OCI-LY7 (cell line): Measurements from ENCODE around the gene TACC3. TPM values are rescaled to one million over a fixed set of nuclear protein-coding genes. Genes with fewer than 3 reads are reported as not detected.

ENCODE experiments used
- BruUV-seq: library from RNA; stranded (reverse); fragments of 400-500 nt; replicated peaks from 2 replicates; lab custom pipeline; 2021; lab: Mats Ljungman, UMichigan
- CTCF ChIA-PET: fragments of 300-600 bp; sonication (Branson Sonifier 250); formaldehyde crosslinking; loops from one replicate; lab custom pipeline; 2022; ENCODE audit warnings: antibody characterized with exemption; ENCODE audit not compliant: unreplicated experiment; lab: Charles Lee
- POLR2A ChIA-PET: fragments of 300-600 bp; sonication (Branson Sonifier 250); formaldehyde crosslinking; loops from one replicate; lab custom pipeline; 2022; ENCODE audit warnings: antibody characterized with exemption; lab: Charles Lee
- DNase-seq: peaks from one replicate; pipeline ENCODE4 v3.0.0-alpha.2; 2015; ENCODE audit warnings: low spot score
- H2AFZ ChIP-seq: fragments of 200-600 bp; sonication (generic), shearing (Covaris generic); 2 replicates; pipeline ENCODE4 v1.6.1; 2014; ENCODE audit warnings: mild to moderate bottlenecking, antibody characterized with exemption, low read length, moderate library complexity
- H3K27ac ChIP-seq: fragments of 200-600 bp; sonication (generic); 2 replicates; pipeline ENCODE4 v1.5.1; 2014; ENCODE audit warnings: mixed run types, low read depth, mild to moderate bottlenecking, moderate library complexity, low read length, inconsistent platforms; ENCODE audit not compliant: poor library complexity, severe bottlenecking
- H3K36me3 ChIP-seq: fragments of 200-600 bp; sonication (generic); 2 replicates; pipeline ENCODE4 v1.6.1; 2014; ENCODE audit warnings: mild to moderate bottlenecking, antibody characterized with exemption, low read length, moderate library complexity, mixed read lengths; ENCODE audit not compliant: insufficient read depth
- H3K4me1 ChIP-seq: fragments of 200-600 bp; sonication (generic); 2 replicates; pipeline ENCODE4 v1.5.1; 2014; ENCODE audit warnings: mild to moderate bottlenecking, low read length; ENCODE audit not compliant: insufficient read depth, poor library complexity, severe bottlenecking
- H3K4me2 ChIP-seq: fragments of 200-600 bp; sonication (generic); 2 replicates; pipeline ENCODE4 v1.6.1; 2014; ENCODE audit warnings: mild to moderate bottlenecking, low read length
- H3K4me3 ChIP-seq: fragments of 200-600 bp; sonication (generic); 2 replicates; pipeline ENCODE4 v1.5.1; 2014; ENCODE audit warnings: mild to moderate bottlenecking, low read depth, low read length; ENCODE audit not compliant: poor library complexity, severe bottlenecking
- H3K79me2 ChIP-seq: fragments of 200-600 bp; sonication (generic); 2 replicates; pipeline ENCODE4 v1.6.1; 2016; ENCODE audit warnings: low read depth, mild to moderate bottlenecking, low read length, moderate library complexity, mixed read lengths; ENCODE audit not compliant: insufficient read depth
- H3K9me2 ChIP-seq: fragments of 200-600 bp; sonication (generic); 2 replicates; pipeline ENCODE4 v1.6.1; 2016; ENCODE audit warnings: mild to moderate bottlenecking, low read length, mixed read lengths; ENCODE audit not compliant: insufficient read depth
- H3K9me3 ChIP-seq: fragments of 200-600 bp; sonication (generic); 2 replicates; pipeline ENCODE4 v1.6.1; 2014; ENCODE audit warnings: mild to moderate bottlenecking, mixed run types, low read length, mixed read lengths
- H4K20me1 ChIP-seq: fragments of 200-600 bp; sonication (generic); 2 replicates; pipeline ENCODE4 v1.6.1; 2014; ENCODE audit warnings: mild to moderate bottlenecking, antibody characterized with exemption, low read length, moderate library complexity, mixed read lengths; ENCODE audit not compliant: insufficient read depth
- CTCF ChIP-seq: fragments of 200-600 bp; sonication (generic); conservative IDR thresholded peaks from 2 replicates; pipeline ENCODE4 v1.5.1; 2014; ENCODE audit warnings: mild to moderate bottlenecking, antibody characterized with exemption, low read length, moderate library complexity, mixed read lengths
- EZH2phosphoT487 ChIP-seq: fragments of 200-600 bp; sonication (generic); IDR thresholded peaks from 2 replicates; pipeline ENCODE4 v1.6.1; 2018; ENCODE audit warnings: low read depth, borderline replicate concordance, mild to moderate bottlenecking, mixed run types, antibody characterized with exemption, low read length, moderate library complexity, mixed read lengths
- intact Hi-C: fragments of 100-400 bp; cut with micrococcal nuclease; formaldehyde crosslinking; loops from one replicate; pipeline ENCODE4 v1.10.0; 2022; ENCODE audit not compliant: unreplicated experiment
- total RNA-seq, 2 experiments: library from RNA; depleted of rRNA in 1 of 2; stranded (reverse); fragments of >200 nt in 1 of 2; shearing (Covaris generic) in 1 of 2; gene quantifications; 2 replicates each; pipeline ENCODE4 v1.2.3, GENCODE V29; 2014 to 2022

The TACC3 gene
- total RNA-seq, 2 experiments from 2014 or later = 100 to 257 TPM

GRCh38 chr4:1717129-1718094 is 3.9 kb upstream of the TACC3 start:
- ChIA-PET CTCF (interaction anchor here (0.9 to 1.5 kb wide), 2 partner anchors 24 to 26 kb away, joined by 3 to 5 read pairs; no protein-coding TSS in a partner anchor), POLR2A (interaction anchor here (4.2 kb wide), 1 partner anchor 8 kb away, joined by 16 read pairs; no protein-coding TSS in a partner anchor)
- H4K20me1 ChIP-seq = peaks cover 18% of the 10 kb centered on the region; the same call in 1 of the 2 replicates
- peak overlapping the region; percentile 91 for H3K4me2 ChIP-seq
- intact Hi-C loops = loop anchor here (2.0 to 10.0 kb wide), 3 partner anchors 499 to 1043 kb away; partner anchors contain the start of genes ATP5ME, MYL5 and RNF4
- H3K9me3 ChIP-seq = no peaks in the 10 kb centered on the region
- TF ChIP-seq EZH2phosphoT487 = no peak
- no peak for TF ChIP-seq CTCF
- H3K36me3 ChIP-seq = peaks cover 69% of the 10 kb centered on the region
- no peaks in the 10 kb centered on the region for H3K9me2 ChIP-seq
- peak overlapping the region; percentile 76 for H3K4me3 ChIP-seq
- peaks cover 62% of the 10 kb centered on the region for H3K79me2 ChIP-seq
- H3K4me1 ChIP-seq = peaks cover 66% of the 10 kb centered on the region
- BruUV-seq = no TSS peak
- DNase-seq = peak; percentile 24
- peak overlapping the region; percentile 85 for H3K27ac ChIP-seq
- no peak overlapping the region for H2AFZ ChIP-seq

- H3K79me2 ChIP-seq = peaks cover 62% of the 10 kb centered on the region
- intact Hi-C loops = loop anchor here (2.0 to 10.0 kb wide), 3 partner anchors 499 to 1043 kb away; partner anchors contain the start of genes ATP5ME, MYL5 and RNF4
- TF ChIP-seq CTCF (no peak), EZH2phosphoT487 (no peak)
- H3K27ac ChIP-seq = peak overlapping the region; percentile 85
- no peaks in the 10 kb centered on the region for H3K9me3 ChIP-seq
- H3K9me2 ChIP-seq = no peaks in the 10 kb centered on the region
- peaks cover 18% of the 10 kb centered on the region; the same call in 1 of the 2 replicates for H4K20me1 ChIP-seq
- H3K4me3 ChIP-seq = peak overlapping the region; percentile 76
- POLR2A ChIA-PET = interaction anchor here (4.2 kb wide), 1 partner anchor 9 kb away, joined by 16 read pairs; no protein-coding TSS in a partner anchor
- peaks cover 71% of the 10 kb centered on the region for H3K36me3 ChIP-seq
- CTCF ChIA-PET = interaction anchor here (0.9 to 1.5 kb wide), 2 partner anchors 25 to 27 kb away, joined by 3 to 5 read pairs; no protein-coding TSS in a partner anchor
- TSS peak; percentile 40 for BruUV-seq
- H3K4me2 ChIP-seq = peak overlapping the region; percentile 91
- H2AFZ ChIP-seq = no peak overlapping the region
- peak; percentile 80 for DNase-seq
- H3K4me1 ChIP-seq = peaks cover 72% of the 10 kb centered on the region
Measured at GRCh38 chr4:1718095-1718850, 3.0 kb upstream of the TACC3 start.
